Measurements from ENCODE around the gene MEIOC. TPM values are rescaled to one million over a fixed set of nuclear protein-coding genes. Genes with fewer than 3 reads are reported as not detected.

Gene MEIOC
- total RNA-seq, 1 donor, result 0.43 TPM

GRCh38 chr17:44647736-44648135 lies 8.5 kb upstream of the MEIOC start:
- no peak overlapping the region for H3K4me3 ChIP-seq (ENCODE audit: low read depth, low read length)
- no peak for DNase-seq (ENCODE audit: low read depth)
- TF ChIP-seq, protein P1, sequence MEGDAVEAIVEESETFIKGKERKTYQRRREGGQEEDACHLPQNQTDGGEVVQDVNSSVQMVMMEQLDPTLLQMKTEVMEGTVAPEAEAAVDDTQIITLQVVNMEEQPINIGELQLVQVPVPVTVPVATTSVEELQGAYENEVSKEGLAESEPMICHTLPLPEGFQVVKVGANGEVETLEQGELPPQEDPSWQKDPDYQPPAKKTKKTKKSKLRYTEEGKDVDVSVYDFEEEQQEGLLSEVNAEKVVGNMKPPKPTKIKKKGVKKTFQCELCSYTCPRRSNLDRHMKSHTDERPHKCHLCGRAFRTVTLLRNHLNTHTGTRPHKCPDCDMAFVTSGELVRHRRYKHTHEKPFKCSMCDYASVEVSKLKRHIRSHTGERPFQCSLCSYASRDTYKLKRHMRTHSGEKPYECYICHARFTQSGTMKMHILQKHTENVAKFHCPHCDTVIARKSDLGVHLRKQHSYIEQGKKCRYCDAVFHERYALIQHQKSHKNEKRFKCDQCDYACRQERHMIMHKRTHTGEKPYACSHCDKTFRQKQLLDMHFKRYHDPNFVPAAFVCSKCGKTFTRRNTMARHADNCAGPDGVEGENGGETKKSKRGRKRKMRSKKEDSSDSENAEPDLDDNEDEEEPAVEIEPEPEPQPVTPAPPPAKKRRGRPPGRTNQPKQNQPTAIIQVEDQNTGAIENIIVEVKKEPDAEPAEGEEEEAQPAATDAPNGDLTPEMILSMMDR (IDR thresholded peaks at IDR 0.05; ENCODE audit: insufficient read depth, low read depth, low read length), result no peak

- TF ChIP-seq, protein P1 (IDR thresholded peaks at IDR 0.05; ENCODE audit: insufficient read depth, low read depth, low read length), result no peak
- DNase-seq (ENCODE audit: low read depth), result no peak
- no peak overlapping the region for H3K4me3 ChIP-seq (ENCODE audit: low read depth, low read length)
These were observed 7.3 kb upstream of the MEIOC start for GRCh38 chr17:44648963-44649362.

DNA sequence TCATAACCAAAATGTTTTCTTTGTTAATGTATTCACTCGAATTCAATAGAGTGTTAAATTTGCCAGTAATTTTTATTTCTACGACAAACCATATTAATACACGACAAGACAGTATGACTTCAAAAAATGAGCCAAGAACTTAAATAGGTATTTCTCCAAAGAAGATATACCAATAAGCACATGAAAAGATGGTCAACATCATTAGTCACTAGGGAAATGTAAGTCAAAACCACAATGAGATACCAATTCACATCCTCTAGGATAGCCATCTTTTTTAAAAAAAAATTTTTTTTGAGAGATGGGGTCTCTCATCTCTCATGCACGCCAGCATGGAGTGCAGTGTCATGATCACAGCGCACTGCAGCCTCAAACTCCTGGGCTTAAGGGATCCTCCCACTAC lies 5.0 kb upstream of the MEIOC start:
- H3K4me3 ChIP-seq (ENCODE audit: low read depth, low read length), result no peak overlapping the region
- TF ChIP-seq, protein P1 (IDR thresholded peaks at IDR 0.05; ENCODE audit: insufficient read depth, low read depth, low read length), result no peak
- no peak for DNase-seq (ENCODE audit: low read depth)

GRCh38 chr17:44652727-44653126 lies 3.5 kb upstream of the MEIOC start:
- DNase-seq (ENCODE audit: low read depth), result no peak
- H3K4me3 ChIP-seq (ENCODE audit: low read depth, low read length), result no peak overlapping the region
- TF ChIP-seq, protein P1 (IDR thresholded peaks at IDR 0.05; ENCODE audit: insufficient read depth, low read depth, low read length), result no peak

- no peak overlapping the region for H3K4me3 ChIP-seq (ENCODE audit: low read depth, low read length)
- DNase-seq (ENCODE audit: low read depth), result no peak
- TF ChIP-seq, protein P1 (IDR thresholded peaks at IDR 0.05; ENCODE audit: insufficient read depth, low read depth, low read length), result no peak
These were observed 2.9 kb upstream of the MEIOC start for GRCh38 chr17:44653384-44653783.

DNA sequence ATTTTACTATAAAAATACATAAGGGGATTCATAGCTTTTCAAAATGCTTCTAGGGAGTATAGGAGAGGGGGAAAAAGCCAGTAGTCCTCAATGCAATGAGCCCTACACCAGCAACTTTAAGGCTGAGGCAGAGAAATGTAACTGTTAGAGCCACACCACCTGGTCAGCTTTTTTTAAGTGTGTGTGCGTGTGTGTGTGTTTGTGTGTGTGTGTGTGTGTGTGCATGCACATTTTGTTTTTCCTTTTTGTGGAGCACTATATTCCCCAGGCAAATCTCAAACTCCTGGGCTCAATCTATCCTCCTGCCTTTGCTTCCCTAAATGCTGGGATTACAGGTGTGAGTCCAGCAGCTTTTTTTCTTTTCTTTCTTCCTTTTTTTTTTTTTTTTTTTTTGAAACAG lies 2.3 kb upstream of the MEIOC start:
- no peak overlapping the region for H3K4me3 ChIP-seq (ENCODE audit: low read depth, low read length)
- no peak for DNase-seq (ENCODE audit: low read depth)
- TF ChIP-seq, protein P1 (IDR thresholded peaks at IDR 0.05; ENCODE audit: insufficient read depth, low read depth, low read length), result no peak

DNA sequence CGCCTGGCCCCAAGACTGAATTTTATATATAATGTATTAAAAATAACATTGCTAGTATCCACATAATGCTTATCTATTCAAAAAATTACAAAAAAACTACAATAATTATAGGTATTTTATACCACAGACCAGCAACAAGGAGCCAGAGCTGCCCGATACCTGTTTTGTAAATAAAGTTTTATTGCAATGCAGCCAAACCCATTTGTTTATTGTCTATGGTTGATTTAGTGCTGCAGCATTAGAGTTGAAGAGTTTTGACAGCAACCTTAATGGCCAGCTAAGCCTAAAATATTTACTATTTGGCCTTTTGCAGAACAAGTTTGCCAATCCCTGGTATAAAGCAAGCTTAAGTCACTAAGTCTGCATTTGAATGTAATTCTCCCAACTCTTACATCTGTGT lies 5.6 kb downstream of the MEIOC start:
- TF ChIP-seq, protein P1 (IDR thresholded peaks at IDR 0.05; ENCODE audit: insufficient read depth, low read depth, low read length), result no peak
- no peak overlapping the region for H3K4me3 ChIP-seq (ENCODE audit: low read depth, low read length)
- peak; percentile 8 for DNase-seq (ENCODE audit: low read depth)

All from fibroblast of villous mesenchyme (primary cell).